BE2C (cell line): ENCODE results near the gene OR6X1.

ENCODE experiments used
- DNase-seq: peaks from one replicate; pipeline ENCODE4 v3.0.0-alpha.2; 2020
- H3K27me3 ChIP-seq: fragments of 250-450 bp; sonication (Bioruptor Pico); 2 replicates; pipeline ENCODE4 v1.5.1; 2020; ENCODE audit warnings: mild to moderate bottlenecking
- H3K36me3 ChIP-seq: fragments of 250-450 bp; sonication (Bioruptor Pico); 2 replicates; pipeline ENCODE4 v1.5.1; 2020; ENCODE audit warnings: mild to moderate bottlenecking
- H3K4me1 ChIP-seq: fragments of 250-450 bp; sonication (Bioruptor Pico); 2 replicates; pipeline ENCODE4 v1.5.1; 2020
- H3K4me3 ChIP-seq: 2 replicates; pipeline ENCODE4 v1.5.1; 2011; ENCODE audit warnings: low read depth, low read length
- H3K9me3 ChIP-seq: fragments of 250-450 bp; sonication (Bioruptor Pico); 2 replicates; pipeline ENCODE4 v1.5.1; 2020
- TF ChIP-seq, protein P1 (sequence below): IDR thresholded peaks from 2 replicates; pipeline ENCODE4 v1.5.1; 2012; ENCODE audit warnings: mild to moderate bottlenecking, low read depth, low read length

OR6X1 gene

DNA sequence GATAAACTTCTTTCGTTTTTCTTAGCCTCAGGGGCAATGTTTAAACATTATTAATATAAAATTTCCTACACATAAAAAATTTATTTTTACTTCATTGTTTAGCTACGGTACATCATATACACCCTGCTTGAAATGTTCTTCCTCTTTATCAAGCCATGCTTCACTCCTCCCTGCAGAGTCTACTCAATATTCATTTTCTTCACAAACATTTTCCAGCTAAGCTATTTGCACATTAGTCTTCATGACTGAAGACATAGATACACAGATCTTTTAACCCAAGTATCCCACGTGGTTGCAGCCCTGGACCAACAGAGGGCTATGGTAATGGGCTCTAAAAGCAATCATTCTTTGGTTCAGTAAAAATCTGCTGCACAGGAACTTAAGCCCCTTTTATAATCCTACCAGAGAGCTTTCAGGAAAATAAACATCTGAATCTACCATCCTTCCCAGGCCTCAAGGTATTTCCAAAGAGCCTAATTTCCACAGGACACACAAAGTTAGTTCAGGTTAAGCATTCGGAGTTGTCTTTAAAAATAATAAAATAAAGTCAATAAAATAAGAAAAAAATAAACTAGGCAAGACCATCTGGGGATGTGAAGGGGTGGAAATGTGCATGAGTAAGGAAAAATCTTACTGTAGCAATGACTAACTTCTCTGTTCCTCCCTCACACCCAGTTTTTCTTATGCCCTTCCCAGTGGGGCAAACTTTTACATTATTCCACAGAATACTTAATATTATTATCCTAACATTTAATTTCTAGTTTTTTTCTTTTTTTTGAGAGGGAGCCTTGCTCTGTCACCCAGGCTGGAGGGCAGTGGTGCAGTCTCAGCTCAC lies 21.6 kb upstream of the OR6X1 start:
- no peak for DNase-seq
- no peaks in the 10 kb centered on the region for H3K4me1 ChIP-seq
- peaks cover 3% of the 10 kb centered on the region for H3K27me3 ChIP-seq
- no peak overlapping the region for H3K4me3 ChIP-seq
- no peaks in the 10 kb centered on the region for H3K36me3 ChIP-seq
- TF ChIP-seq, protein P1, sequence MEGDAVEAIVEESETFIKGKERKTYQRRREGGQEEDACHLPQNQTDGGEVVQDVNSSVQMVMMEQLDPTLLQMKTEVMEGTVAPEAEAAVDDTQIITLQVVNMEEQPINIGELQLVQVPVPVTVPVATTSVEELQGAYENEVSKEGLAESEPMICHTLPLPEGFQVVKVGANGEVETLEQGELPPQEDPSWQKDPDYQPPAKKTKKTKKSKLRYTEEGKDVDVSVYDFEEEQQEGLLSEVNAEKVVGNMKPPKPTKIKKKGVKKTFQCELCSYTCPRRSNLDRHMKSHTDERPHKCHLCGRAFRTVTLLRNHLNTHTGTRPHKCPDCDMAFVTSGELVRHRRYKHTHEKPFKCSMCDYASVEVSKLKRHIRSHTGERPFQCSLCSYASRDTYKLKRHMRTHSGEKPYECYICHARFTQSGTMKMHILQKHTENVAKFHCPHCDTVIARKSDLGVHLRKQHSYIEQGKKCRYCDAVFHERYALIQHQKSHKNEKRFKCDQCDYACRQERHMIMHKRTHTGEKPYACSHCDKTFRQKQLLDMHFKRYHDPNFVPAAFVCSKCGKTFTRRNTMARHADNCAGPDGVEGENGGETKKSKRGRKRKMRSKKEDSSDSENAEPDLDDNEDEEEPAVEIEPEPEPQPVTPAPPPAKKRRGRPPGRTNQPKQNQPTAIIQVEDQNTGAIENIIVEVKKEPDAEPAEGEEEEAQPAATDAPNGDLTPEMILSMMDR: no peak
- no peaks in the 10 kb centered on the region for H3K9me3 ChIP-seq

DNA sequence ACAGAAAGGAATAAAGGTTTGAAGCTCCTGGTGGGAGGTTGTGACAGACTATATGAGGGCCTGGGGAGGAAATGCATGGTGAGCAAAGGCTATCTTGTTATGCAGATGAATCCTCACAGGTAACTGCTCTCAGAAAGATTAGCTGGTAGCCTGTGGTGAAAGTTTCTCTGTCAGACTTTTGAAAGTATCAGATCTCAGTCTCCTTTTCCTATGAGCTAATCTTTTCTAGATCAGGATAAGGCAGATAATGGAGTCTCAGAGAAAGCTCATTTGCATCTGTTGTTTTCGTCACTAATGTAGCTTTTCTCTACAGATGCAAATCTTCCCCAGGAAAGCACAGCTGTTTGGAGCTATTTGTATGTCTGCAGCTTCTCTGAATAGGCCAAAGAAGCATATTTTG lies 21.0 kb upstream of the OR6X1 start:
- H3K4me3 ChIP-seq: no peak overlapping the region
- no peaks in the 10 kb centered on the region for H3K36me3 ChIP-seq
- H3K4me1 ChIP-seq: no peaks in the 10 kb centered on the region
- peaks cover 3% of the 10 kb centered on the region for H3K27me3 ChIP-seq
- no peaks in the 10 kb centered on the region for H3K9me3 ChIP-seq
- DNase-seq: no peak
- TF ChIP-seq, protein P1: no peak

DNA sequence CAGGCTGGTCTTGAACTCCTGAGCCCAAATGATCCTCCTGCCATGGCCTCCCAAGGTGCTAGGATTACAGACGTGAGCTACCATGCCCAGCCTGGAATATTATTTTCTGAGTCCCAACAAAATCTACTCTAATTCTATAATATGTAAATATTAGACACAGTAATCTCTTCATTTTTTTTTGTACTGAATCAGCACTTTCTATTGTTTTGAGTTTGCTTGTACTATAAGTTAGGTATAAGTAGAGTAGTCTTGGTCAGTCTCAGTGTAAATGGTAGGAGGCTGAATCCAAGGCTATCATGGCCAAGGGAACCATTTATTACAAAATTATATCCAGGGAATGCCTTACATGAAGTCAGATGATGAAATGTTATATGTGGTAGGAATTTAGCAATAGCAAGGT lies 19.6 kb upstream of the OR6X1 start:
- H3K36me3 ChIP-seq: no peaks in the 10 kb centered on the region

GRCh38 chr11:123773026-123773425 lies 18.7 kb upstream of the OR6X1 start:
- no peaks in the 10 kb centered on the region for H3K36me3 ChIP-seq
- no peaks in the 10 kb centered on the region for H3K9me3 ChIP-seq
- DNase-seq: no peak
- H3K4me3 ChIP-seq: no peak overlapping the region
- H3K27me3 ChIP-seq: peaks cover 3% of the 10 kb centered on the region; the same call in 1 of the 2 replicates
- TF ChIP-seq, protein P1: no peak
- H3K4me1 ChIP-seq: no peaks in the 10 kb centered on the region

More for the DNA sequence above, 19.6 kb upstream of the OR6X1 start:
- Histone ChIP-seq H3K9me3 (no peaks in the 10 kb centered on the region), H3K4me1 (no peaks in the 10 kb centered on the region), H3K4me3 (no peak overlapping the region), H3K27me3 (peaks cover 3% of the 10 kb centered on the region)
- no peak for DNase-seq
- TF ChIP-seq, protein P1: no peak

DNA sequence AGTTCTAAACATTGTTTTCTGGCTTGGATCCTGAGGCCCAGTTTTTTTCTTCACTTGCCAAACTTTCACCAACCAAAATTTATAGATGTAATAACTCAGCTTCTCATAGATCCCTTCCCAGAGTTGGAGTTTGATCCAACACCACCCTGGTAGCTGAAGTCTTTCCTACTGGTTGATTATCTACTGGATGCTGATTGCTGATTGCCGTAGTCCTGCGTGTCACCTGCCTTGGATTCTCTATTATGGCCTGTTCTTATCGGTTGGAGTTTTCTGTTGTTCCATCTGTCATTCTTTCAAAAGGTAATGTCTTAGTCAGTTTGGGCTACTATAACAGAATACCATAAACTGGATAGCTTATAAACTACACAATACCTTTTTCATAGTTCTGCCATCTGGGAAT lies 17.3 kb upstream of the OR6X1 start:
- no peaks in the 10 kb centered on the region for H3K27me3 ChIP-seq
- no peak overlapping the region for H3K4me3 ChIP-seq
- no peaks in the 10 kb centered on the region for H3K36me3 ChIP-seq
- TF ChIP-seq, protein P1: no peak
- DNase-seq: no peak
- no peaks in the 10 kb centered on the region for H3K9me3 ChIP-seq
- no peaks in the 10 kb centered on the region for H3K4me1 ChIP-seq

- no peaks in the 10 kb centered on the region for H3K4me1 ChIP-seq
- DNase-seq: no peak
- TF ChIP-seq, protein P1: no peak
- H3K36me3 ChIP-seq: no peaks in the 10 kb centered on the region
- H3K27me3 ChIP-seq: 0 out of 2 replicates have a peak, but pooled peaks cover 3% of the 10 kb centered on the region
- H3K4me3 ChIP-seq: no peak overlapping the region
- no peaks in the 10 kb centered on the region for H3K9me3 ChIP-seq
Measured at GRCh38 chr11:123770712-123771111, 16.4 kb upstream of the OR6X1 start.
